Measurements from ENCODE around the gene TMEM190.

The TMEM190 gene

DNA sequence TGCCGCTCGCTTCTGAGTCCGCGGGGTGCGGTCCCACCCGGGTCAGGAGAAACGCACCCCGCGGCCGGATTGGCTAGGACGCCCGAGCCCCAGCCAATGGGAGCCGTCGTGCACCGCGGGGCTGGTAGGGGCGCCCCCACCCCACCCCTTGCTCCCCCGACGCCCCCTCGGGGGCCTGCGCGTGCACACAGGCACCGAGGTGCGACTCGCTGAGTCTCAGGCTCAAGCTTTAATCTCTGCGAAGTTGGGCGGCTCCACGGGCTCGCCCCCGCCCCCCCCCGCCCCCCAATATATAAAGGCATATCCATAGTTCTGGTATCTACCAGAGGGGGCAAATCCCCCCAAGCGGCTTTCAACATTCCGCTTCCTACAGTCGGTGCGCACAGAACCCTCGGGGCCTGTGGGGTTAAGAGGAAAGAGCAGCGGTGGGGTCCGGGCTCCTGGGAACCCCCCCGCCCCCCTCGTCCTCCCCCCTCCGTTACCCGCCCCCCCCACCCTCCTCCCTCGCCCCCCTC is 21.9 kb upstream of the TMEM190 start, which contains the start of gene COX6B2:
TSS of gene COX6B2 (minus strand) at position 22 of the 515 bp plus-strand sequence. CDS start 198 bp downstream, outside the sequence.
- Histone ChIP-seq H3K27me3 (ENCODE audit: insufficient read depth, low read depth) (peaks cover 67% of the 10 kb centered on the region), H3K4me2 (peak within 1 kb of the TSS; percentile 85), H3K79me2 (ENCODE audit: insufficient read depth, low read depth) (no peaks in the 10 kb centered on the region), H3K36me3 (ENCODE audit: insufficient read depth) (no peaks in the 10 kb centered on the region), H3K4me1 (ENCODE audit: low read depth, poor library complexity, severe bottlenecking) (peaks cover 3% of the 10 kb centered on the region), H3K9ac (no peak within 1 kb of the TSS), H3K27ac (no peak within 1 kb of the TSS), H2AFZ (ENCODE audit: low read depth) (peak within 1 kb of the TSS; percentile 66), H4K20me1 (ENCODE audit: insufficient read depth) (no peaks in the 10 kb centered on the region), H3K4me3 (IDR thresholded peaks at IDR 0.05; ENCODE audit: insufficient read depth, low read depth, low read length) (no peak within 1 kb of the TSS)
- TF ChIP-seq, protein P1, sequence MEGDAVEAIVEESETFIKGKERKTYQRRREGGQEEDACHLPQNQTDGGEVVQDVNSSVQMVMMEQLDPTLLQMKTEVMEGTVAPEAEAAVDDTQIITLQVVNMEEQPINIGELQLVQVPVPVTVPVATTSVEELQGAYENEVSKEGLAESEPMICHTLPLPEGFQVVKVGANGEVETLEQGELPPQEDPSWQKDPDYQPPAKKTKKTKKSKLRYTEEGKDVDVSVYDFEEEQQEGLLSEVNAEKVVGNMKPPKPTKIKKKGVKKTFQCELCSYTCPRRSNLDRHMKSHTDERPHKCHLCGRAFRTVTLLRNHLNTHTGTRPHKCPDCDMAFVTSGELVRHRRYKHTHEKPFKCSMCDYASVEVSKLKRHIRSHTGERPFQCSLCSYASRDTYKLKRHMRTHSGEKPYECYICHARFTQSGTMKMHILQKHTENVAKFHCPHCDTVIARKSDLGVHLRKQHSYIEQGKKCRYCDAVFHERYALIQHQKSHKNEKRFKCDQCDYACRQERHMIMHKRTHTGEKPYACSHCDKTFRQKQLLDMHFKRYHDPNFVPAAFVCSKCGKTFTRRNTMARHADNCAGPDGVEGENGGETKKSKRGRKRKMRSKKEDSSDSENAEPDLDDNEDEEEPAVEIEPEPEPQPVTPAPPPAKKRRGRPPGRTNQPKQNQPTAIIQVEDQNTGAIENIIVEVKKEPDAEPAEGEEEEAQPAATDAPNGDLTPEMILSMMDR (conservative IDR thresholded peaks at IDR 0.05; ENCODE audit: low read depth, low read length) = no peak

- H3K4me2 ChIP-seq = no peak overlapping the region
- no peak overlapping the region for H3K9ac ChIP-seq
- TF ChIP-seq, protein P1 (conservative IDR thresholded peaks at IDR 0.05; ENCODE audit: low read depth, low read length) = no peak
- H3K27ac ChIP-seq = no peak overlapping the region
- H3K27me3 ChIP-seq (ENCODE audit: insufficient read depth, low read depth) = peaks cover 67% of the 10 kb centered on the region
- H3K4me3 ChIP-seq (IDR thresholded peaks at IDR 0.05; ENCODE audit: insufficient read depth, low read depth, low read length) = no peak overlapping the region
- no peaks in the 10 kb centered on the region for H4K20me1 ChIP-seq (ENCODE audit: insufficient read depth)
- no peaks in the 10 kb centered on the region for H3K79me2 ChIP-seq (ENCODE audit: insufficient read depth, low read depth)
- no peak overlapping the region for H2AFZ ChIP-seq (ENCODE audit: low read depth)
- H3K4me1 ChIP-seq (ENCODE audit: low read depth, poor library complexity, severe bottlenecking) = peaks cover 3% of the 10 kb centered on the region
- H3K36me3 ChIP-seq (ENCODE audit: insufficient read depth) = no peaks in the 10 kb centered on the region
Measured at GRCh38 chr19:55355213-55355821, 21.3 kb upstream of the TMEM190 start.

GRCh38 chr19:55358493-55358892 is 18.1 kb upstream of the TMEM190 start:
- Histone ChIP-seq H3K4me3 (IDR thresholded peaks at IDR 0.05; ENCODE audit: insufficient read depth, low read depth, low read length) (no peak overlapping the region), H3K79me2 (ENCODE audit: insufficient read depth, low read depth) (no peaks in the 10 kb centered on the region), H3K4me1 (ENCODE audit: low read depth, poor library complexity, severe bottlenecking) (peaks cover 3% of the 10 kb centered on the region), H4K20me1 (ENCODE audit: insufficient read depth) (no peaks in the 10 kb centered on the region), H2AFZ (ENCODE audit: low read depth) (no peak overlapping the region), H3K27me3 (ENCODE audit: insufficient read depth, low read depth) (peaks cover 52% of the 10 kb centered on the region), H3K27ac (no peak overlapping the region), H3K36me3 (ENCODE audit: insufficient read depth) (no peaks in the 10 kb centered on the region), H3K9ac (no peak overlapping the region), H3K4me2 (no peak overlapping the region)
- TF ChIP-seq, protein P1 (conservative IDR thresholded peaks at IDR 0.05; ENCODE audit: low read depth, low read length) = no peak

DNA sequence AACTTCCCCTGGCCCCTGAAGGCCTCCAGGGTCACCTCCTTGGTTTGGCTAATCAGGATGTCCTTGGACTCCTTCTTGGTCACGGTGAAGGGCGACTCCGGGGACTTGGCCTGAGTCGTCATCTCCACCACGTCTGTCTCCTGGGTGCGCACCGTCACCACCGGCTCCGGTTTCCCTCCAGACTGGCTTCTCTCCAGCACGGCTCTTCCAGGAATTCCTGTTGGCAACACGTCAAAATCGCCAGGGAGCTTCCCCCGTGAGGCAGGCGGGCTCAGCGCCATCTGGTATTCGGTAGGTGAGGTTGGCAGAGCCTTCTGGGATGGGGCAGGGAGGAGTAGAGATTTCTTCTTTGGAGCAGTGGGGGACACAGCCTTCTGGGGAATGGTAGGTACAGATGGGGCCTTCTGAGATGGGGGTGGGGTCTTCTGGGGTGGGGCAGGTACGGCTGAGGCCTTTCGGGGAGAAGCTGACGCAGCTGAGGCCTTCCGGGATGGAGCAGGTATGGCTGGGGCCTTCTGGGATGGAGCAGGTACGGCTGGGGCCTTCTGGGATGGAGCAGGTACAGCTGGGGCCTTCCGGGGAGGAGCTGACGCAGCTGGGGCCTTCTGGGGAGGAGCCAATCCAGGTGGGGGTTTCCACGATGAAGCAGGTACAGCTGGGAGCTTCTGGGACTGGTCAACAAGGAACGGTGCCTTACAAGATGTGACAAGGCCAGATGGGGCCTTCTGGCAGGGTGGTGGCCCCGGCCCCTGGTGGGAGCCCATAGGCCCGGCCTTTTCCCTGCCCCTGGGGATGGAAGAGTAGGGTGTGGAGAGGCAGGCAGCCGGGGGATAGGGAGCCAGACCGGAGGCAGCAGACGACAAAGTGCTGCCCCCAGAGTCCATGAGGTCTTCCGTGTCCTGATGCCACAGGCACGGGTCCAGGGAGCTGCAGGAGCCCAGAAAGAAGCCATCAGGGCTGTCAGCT is 17.4 kb upstream of the TMEM190 start:
- Histone ChIP-seq H3K4me3 (IDR thresholded peaks at IDR 0.05; ENCODE audit: insufficient read depth, low read depth, low read length) (no peak overlapping the region), H2AFZ (ENCODE audit: low read depth) (no peak overlapping the region), H3K27me3 (ENCODE audit: insufficient read depth, low read depth) (peaks cover 53% of the 10 kb centered on the region), H3K36me3 (ENCODE audit: insufficient read depth) (no peaks in the 10 kb centered on the region), H3K9ac (no peak overlapping the region), H3K79me2 (ENCODE audit: insufficient read depth, low read depth) (no peaks in the 10 kb centered on the region), H3K27ac (no peak overlapping the region), H3K4me2 (no peak overlapping the region), H4K20me1 (ENCODE audit: insufficient read depth) (no peaks in the 10 kb centered on the region), H3K4me1 (ENCODE audit: low read depth, poor library complexity, severe bottlenecking) (peaks cover under 1% of the 10 kb centered on the region)
- TF ChIP-seq, protein P1 (conservative IDR thresholded peaks at IDR 0.05; ENCODE audit: low read depth, low read length) = no peak
